HG02870 (cell line): Measurements from ENCODE around the gene USP32.
"Not testable (repeated sequence)": the region's sequence is repeated elsewhere in the genome, so short reads cannot be mapped to it uniquely, and the experiment has no call there.

Experiments used
- ATAC-seq: cut with Tn5 transposase; IDR thresholded peaks from one replicate; pipeline ENCODE4 v1.9.1; 2021; ENCODE audit warnings: mild to moderate bottlenecking, moderate library complexity; ENCODE audit not compliant: unreplicated experiment

The USP32 gene

GRCh38 chr17:60342492-60342891 is 49.4 kb downstream of the USP32 start:
- not testable (repeated sequence) for ATAC-seq

- ATAC-seq: no peak
Measured at GRCh38 chr17:60335289-60335688, 56.6 kb downstream of the USP32 start.

- ATAC-seq: no peak
Measured at GRCh38 chr17:60333628-60334031, 58.3 kb downstream of the USP32 start.

GRCh38 chr17:60333072-60333471 is 58.9 kb downstream of the USP32 start:
- not testable (repeated sequence) for ATAC-seq

- ATAC-seq: no peak
Measured at GRCh38 chr17:60332574-60332973, 59.4 kb downstream of the USP32 start.

DNA sequence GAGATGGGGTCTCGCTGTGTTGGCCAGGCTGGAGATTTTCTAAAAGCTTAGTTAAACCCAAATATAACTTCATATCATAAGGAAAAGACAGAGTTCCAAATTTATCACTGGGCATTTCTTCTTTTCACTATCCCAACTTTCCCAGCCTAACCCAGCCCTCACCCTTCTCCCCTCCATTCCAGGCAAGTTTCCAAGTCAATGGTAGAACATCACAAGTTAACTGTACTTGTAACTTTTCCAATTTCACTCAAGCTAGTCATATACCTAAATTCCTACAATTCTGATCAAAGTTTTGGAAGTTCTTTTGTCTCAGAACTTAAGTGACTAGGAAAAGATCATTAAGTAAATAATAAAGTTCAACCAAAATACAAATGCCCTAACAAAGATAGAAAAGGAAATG is 61.2 kb downstream of the USP32 start:
- no peak for ATAC-seq

GRCh38 chr17:60328679-60329078 is 63.3 kb downstream of the USP32 start:
- no peak for ATAC-seq

- ATAC-seq: no peak
Measured at GRCh38 chr17:60327901-60328273, 64.0 kb downstream of the USP32 start.

- no peak for ATAC-seq
Measured at GRCh38 chr17:60327134-60327900, 64.6 kb downstream of the USP32 start.

- no peak for ATAC-seq
Measured at GRCh38 chr17:60326702-60327101, 65.2 kb downstream of the USP32 start.

- no peak for ATAC-seq
Measured at GRCh38 chr17:60325730-60326524, 66.0 kb downstream of the USP32 start.

DNA sequence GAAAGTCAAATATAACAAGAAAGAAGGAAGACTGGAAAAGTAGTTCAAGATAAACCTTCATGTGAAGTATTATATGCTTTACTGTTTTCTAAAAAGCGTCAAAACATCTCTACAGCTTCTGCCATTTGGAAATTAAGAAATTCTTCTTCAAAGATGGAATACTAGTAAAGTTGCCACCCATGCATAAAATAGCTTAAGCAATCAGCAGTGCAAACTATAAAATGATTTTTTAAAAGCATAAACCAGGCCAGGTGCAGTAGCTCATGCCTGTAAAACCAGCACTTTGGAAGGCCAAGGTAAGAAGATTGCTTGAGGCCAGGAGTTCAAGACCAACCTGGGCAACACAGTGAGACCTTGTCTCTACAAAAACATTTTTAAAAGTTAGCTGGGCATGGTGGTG is 68.2 kb downstream of the USP32 start:
- ATAC-seq: no peak

DNA sequence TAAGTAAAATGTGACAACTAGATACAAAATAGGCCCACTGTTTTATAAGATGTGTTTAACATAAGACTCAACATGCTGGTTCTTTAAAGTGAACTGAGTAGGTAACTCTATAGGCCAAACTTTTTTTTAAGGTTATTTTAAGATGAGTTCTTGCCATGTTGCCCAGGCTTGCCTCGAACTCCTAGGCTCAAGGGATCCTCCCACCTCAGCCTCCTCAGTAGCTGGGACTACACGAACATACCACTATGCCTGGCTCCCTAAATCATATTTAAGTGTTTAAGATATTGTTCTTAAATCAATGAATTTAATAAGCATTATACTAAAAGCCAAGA is 69.9 kb downstream of the USP32 start:
- ATAC-seq: no peak

DNA sequence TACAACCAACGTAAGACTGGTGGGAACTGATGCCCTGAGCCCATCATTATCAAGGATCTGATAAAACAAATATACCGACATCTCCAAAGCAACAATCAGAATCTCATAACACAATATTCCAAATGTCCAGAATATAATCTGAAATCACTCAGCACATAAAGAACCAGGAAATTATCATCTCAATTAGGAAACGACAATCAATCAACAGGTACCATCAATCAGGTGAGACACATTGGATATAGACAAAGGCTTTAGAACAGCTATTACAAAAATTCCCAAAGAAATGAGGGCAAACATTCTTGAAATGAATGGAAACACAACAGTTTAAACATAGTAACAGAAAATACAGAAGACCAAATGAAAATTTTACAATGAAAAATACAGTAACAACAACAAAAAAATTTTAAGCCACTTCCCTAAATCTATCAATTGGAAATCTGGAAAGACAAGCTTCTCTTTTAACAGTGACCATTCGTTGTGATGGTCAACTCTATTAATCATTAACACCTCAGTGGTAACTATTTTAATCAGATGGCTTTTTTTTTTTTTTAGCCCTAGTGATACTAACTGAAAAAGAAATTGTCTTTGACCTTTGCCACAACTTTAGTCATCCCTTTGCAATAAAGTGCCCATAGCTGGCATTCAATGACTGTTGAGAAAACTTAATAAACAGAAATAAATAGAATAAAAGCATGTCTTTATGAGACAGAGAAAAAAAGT is 70.4 kb downstream of the USP32 start:
- no peak for ATAC-seq

DNA sequence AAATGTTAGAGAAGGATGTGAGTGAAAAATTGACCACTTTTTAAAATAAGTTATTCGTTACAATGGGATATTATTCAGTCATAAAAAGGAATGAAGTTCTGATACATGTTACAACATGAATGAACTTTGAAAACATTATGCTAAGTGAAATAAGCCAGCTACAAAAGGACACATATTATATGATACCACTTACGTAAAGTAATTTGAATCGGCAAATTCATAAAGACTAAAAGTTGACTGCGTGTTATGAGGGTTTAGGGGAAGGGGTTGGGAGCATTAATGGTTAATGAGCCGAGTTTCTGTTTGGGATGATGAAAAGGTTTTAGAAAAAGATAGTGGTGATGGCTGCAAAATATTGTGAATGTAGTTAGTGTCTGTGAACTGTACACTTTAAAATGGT is 73.1 kb downstream of the USP32 start:
- ATAC-seq: no peak

GRCh38 chr17:60318326-60318725 is 73.6 kb downstream of the USP32 start:
- no peak for ATAC-seq

DNA sequence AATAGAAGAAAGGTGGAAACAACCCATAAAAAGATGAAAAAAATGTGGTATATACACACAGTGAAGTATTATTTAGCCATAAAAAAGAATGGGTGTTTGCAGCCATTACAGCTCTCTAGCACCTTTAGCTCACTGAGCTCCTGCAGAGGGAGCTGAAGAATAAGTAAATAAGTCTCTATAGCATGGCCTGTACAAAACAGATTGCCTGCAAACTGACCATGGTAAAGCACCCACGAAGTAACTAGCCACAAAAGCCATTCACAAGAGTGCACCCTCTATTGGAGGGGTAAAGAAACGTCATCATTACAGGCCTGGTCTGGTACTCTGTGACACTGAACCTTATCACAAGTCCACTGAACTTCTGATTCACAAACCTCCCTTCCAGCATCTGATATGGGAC is 76.3 kb downstream of the USP32 start:
- no peak for ATAC-seq

GRCh38 chr17:60314900-60315299 is 77.0 kb downstream of the USP32 start:
- peak; percentile 8 for ATAC-seq

- peak; percentile 55 for ATAC-seq
Measured at GRCh38 chr17:60314423-60314822, 77.5 kb downstream of the USP32 start.

- no peak for ATAC-seq
Measured at GRCh38 chr17:60311936-60312335, 80.0 kb downstream of the USP32 start.

DNA sequence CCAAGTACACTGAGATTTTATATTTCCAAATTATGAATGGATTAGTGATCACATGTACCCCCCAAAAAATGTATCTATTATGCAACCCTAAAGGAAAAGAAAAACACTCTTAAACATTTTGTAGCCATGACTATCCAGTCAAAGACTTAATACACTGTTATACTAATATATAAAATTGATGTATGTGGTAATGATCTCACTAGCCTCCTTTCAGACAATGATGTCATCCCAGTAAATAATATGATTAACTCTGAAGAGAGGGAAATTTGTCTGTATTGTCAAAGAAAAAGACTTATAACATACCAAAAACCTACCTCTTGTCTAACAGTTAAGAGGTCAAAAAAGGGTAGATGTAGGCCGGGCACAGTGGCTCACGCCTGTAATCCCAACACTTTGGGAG is 80.7 kb downstream of the USP32 start:
- no peak for ATAC-seq

DNA sequence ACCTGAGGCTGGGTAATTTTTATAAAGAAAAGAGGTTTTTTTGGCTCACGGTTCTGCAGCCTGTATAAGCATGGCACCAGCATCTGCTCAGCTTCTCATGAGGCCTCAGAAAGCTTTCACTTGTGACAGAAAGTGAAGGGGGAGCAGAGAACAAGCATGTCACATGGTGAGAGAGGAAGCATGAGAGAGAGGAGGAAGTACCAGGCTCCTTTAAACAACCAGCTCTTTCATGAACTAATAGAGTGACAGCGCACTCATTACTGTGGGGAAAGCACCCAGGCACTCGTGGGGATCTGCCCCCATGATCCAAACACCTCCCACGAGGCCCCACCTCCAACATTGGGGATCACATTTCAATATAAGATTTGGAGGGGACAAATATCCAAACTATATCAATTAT is 86.8 kb downstream of the USP32 start:
- no peak for ATAC-seq
